Transverse colon (tissue), 4 donors: Measurements from ENCODE around the gene TTC16. TPM values are rescaled to one million over a fixed set of nuclear protein-coding genes. Genes with fewer than 3 reads are reported as not detected.

ENCODE experiments used
- DNase-seq: peaks from one replicate; pipeline ENCODE4 v3.0.0-alpha.2; 2019
- H3K27ac ChIP-seq, 4 donors: fragments of 200-600 bp; sonication (generic); 2 replicates each; pipeline ENCODE4 v1.5.1; 2016 to 2018; ENCODE audit warnings: inconsistent platforms in 4 of 4
- H3K27me3 ChIP-seq: fragments of 200-600 bp; sonication (generic); 2 replicates; pipeline ENCODE4 v1.5.1; 2017; ENCODE audit warnings: inconsistent platforms
- H3K36me3 ChIP-seq, 4 donors: fragments of 200-600 bp; sonication (generic); 2 replicates each; pipeline ENCODE4 v1.5.1; 2017 to 2019; ENCODE audit warnings: inconsistent platforms in 4 of 4
- H3K4me1 ChIP-seq, 4 donors: fragments of 200-600 bp; sonication (generic); 2 replicates each; pipeline ENCODE4 v1.5.1; 2017 to 2020; ENCODE audit warnings: inconsistent platforms in 4 of 4
- H3K4me3 ChIP-seq, 4 donors: fragments of 200-600 bp; sonication (generic); 1 replicate in 1 of 4; 2 replicates in 3 of 4; pipeline versions ENCODE4 v1.5.1 to v1.6.1; 2017 to 2019; ENCODE audit warnings: inconsistent platforms in 4 of 4
- H3K9me3 ChIP-seq, 2 donors: fragments of 200-600 bp; sonication (generic); 2 replicates each; pipeline ENCODE4 v1.5.1; 2017 to 2019; ENCODE audit warnings: inconsistent platforms in 2 of 2
- CTCF ChIP-seq, 5 experiments: fragments of 200-600 bp in 3 of 5; fragments of 450-650 bp in 2 of 5; sonication (generic) in 3 of 5; IDR thresholded peaks; 1 replicate in 2 of 5; 2 replicates in 3 of 5; pipeline ENCODE4 v1.5.1; 2016 to 2017; ENCODE audit warnings: antibody characterized with exemption in 5 of 5, inconsistent platforms in 3 of 5, mild to moderate bottlenecking in 2 of 5, moderate library complexity in 1 of 5
- EP300 ChIP-seq: sonication (generic); formaldehyde crosslinking; IDR thresholded peaks from one replicate; pipeline ENCODE4 v1.6.1; 2017; ENCODE audit warnings: antibody characterized with exemption, low read depth
- POLR2A ChIP-seq: fragments of 450-650 bp; IDR thresholded peaks from one replicate; pipeline ENCODE4 v1.6.1; 2016; ENCODE audit warnings: antibody characterized with exemption, mild to moderate bottlenecking, moderate library complexity
- POLR2AphosphoS5 ChIP-seq, 3 donors: sonication (generic); formaldehyde crosslinking; IDR thresholded peaks; one replicate each; pipeline ENCODE4 v1.6.1; 2016; ENCODE audit warnings: antibody characterized with exemption in 3 of 3
- WGBS, 2 donors: methylation state at CpG; one replicate each; pipeline ENCODE4 v1.1.5; 2018; ENCODE audit warnings: low coverage in 1 of 2; 5-methylcytosine and 5-hydroxymethylcytosine counted together
- in situ Hi-C, 4 donors: fragments of 200-750 bp; cut with MboI; loops; one replicate each; pipeline versions ENCODE4 v1.15.0 to v1.15.1; 2017; ENCODE audit warnings: low sequenced_read_pairs in 3 of 4, low pct_ligation_motif_present in 1 of 4, low pct_unique_long_range_greater_than_20kb in 1 of 4
- intact Hi-C: fragments of 100-400 bp; cut with DNase I; formaldehyde crosslinking; loops from one replicate; pipeline ENCODE4 v1.15.1; 2023; ENCODE audit warnings: low total_unique reads
- total RNA-seq, 4 donors: library from RNA; depleted of rRNA; stranded (reverse); fragments of >200 nt; gene quantifications; one replicate each; pipeline ENCODE4 v1.1.0, GENCODE V29; 2016

TTC16 gene
- total RNA-seq, 4 donors from 2014 or later: not detected

DNA sequence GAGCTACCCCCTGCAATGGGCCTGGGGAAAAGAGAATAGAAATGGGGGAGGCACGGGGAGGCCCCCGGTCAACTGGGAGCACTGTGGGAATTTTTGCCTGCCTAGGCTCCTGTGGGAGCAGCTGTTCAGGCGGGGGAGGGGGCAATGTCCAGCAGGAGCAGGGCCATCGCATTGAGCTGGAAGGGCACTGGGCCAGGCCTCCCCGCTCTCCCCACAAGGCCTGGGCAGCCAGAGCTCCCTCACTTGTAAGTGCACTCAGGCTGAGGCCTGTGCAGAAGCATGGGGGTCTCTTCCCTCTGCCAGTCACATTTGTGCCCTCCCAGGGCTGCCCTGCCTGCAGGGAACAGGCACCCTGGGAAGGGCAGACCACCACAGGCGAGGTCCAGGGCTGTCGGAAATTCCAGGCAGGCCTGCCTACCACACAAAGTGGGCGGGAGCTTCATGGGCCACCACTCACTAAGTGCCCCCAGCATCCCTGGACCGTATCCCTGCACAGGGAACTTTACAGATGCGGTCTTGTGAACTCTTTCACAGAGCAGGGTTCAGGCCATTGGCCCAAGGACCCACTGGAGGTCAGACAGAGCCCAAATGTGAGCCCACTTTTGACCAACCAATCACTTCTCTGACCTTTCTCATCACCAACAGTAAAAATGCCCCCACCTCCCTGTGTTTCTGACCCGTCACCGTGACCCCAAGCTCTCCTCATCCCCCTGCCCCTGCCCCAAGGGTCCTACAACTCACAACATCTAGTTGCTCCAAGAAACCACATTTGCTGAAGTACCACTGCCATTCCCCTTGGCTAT is 10.1 kb upstream of the TTC16 start:
- H3K4me3 ChIP-seq: no peak overlapping the region
- DNase-seq: no peak
- in situ Hi-C loops (no loop called here), intact Hi-C loops (no loop called here)
- H3K36me3 ChIP-seq: no peaks in the 10 kb centered on the region
- TF ChIP-seq POLR2AphosphoS5 (IDR thresholded peaks at IDR 0.05): no peak
- TF ChIP-seq CTCF (IDR thresholded peaks at IDR 0.05): no peak
- TF ChIP-seq EP300: no peak
- no peak for TF ChIP-seq POLR2A
- 86% methylated on average over 12 of the region's 12 CpGs; no CpG with 5 or more reads in 1 of the 2 donors for WGBS, 2 donors
- H3K27me3 ChIP-seq: no peaks in the 10 kb centered on the region
- no peak overlapping the region for H3K27ac ChIP-seq
- H3K9me3 ChIP-seq: no peaks in the 10 kb centered on the region
- peaks cover 0 to 8% (median 3%) of the 10 kb centered on the region in 4 donors for H3K4me1 ChIP-seq

- in situ Hi-C loops: no loop called here
- no peak for DNase-seq
These were observed 9.0 kb upstream of the TTC16 start, which contains the start of gene CFAP157 for GRCh38 chr9:127706836-127707241. CFAP157 (plus strand) TSS chr9:127706988; CDS start chr9:127707032, 44 bp downstream.

DNA sequence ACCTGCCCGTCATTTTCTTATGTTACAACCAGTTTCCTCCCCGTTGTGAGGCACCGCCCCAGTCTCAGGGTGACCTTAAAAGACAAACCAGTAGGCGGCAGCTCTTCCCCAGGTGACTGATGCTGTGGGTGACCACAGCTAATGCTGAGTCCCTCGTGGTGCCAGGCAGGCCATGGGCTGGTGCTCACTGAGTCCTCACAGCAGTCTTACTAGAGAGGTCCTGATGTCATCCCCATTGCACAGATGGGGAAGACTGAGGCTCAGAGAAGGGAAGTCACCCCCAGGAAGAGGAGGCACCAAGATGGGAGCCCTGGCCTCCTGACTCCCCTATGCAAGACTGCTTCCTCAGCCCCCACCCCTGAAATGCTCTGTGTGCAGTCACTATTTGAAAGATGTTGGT is 8.1 kb upstream of the TTC16 start:
- Histone ChIP-seq H3K4me1 (peaks cover 0 to 8% (median 3%) of the 10 kb centered on the region in 4 donors), H3K27ac (no peak overlapping the region), H3K4me3 (no peak overlapping the region), H3K27me3 (no peaks in the 10 kb centered on the region), H3K36me3 (no peaks in the 10 kb centered on the region), H3K9me3 (no peaks in the 10 kb centered on the region)
- TF ChIP-seq POLR2AphosphoS5 (IDR thresholded peaks at IDR 0.05) (no peak), CTCF (IDR thresholded peaks at IDR 0.05) (peak in 2 of 5 experiments; percentile 11 to 29), POLR2A (no peak)
- intact Hi-C loops: no loop called here
- in situ Hi-C loops: no loop called here
- peak; percentile 34 for DNase-seq
- WGBS, 2 donors: 34% methylated on average over 5 of the region's 5 CpGs; no CpG with 5 or more reads in 1 of the 2 donors

More at GRCh38 chr9:127706836-127707241, 9.0 kb upstream of the TTC16 start, which contains the start of gene CFAP157:
- TF ChIP-seq POLR2AphosphoS5 (IDR thresholded peaks at IDR 0.05) (no peak), CTCF (IDR thresholded peaks at IDR 0.05) (no peak), POLR2A (no peak), EP300 (no peak)
- WGBS, 2 donors: 56% methylated on average over 11 of the region's 11 CpGs; no CpG with 5 or more reads in 1 of the 2 donors
- intact Hi-C loops: no loop called here
- no peaks in the 10 kb centered on the region for H3K27me3 ChIP-seq
- no peak within 1 kb of the TSS for H3K4me3 ChIP-seq
- peaks cover 0 to 8% (median 3%) of the 10 kb centered on the region in 4 donors for H3K4me1 ChIP-seq
- H3K9me3 ChIP-seq: no peaks in the 10 kb centered on the region
- no peaks in the 10 kb centered on the region for H3K36me3 ChIP-seq
- no peak within 1 kb of the TSS for H3K27ac ChIP-seq

DNA sequence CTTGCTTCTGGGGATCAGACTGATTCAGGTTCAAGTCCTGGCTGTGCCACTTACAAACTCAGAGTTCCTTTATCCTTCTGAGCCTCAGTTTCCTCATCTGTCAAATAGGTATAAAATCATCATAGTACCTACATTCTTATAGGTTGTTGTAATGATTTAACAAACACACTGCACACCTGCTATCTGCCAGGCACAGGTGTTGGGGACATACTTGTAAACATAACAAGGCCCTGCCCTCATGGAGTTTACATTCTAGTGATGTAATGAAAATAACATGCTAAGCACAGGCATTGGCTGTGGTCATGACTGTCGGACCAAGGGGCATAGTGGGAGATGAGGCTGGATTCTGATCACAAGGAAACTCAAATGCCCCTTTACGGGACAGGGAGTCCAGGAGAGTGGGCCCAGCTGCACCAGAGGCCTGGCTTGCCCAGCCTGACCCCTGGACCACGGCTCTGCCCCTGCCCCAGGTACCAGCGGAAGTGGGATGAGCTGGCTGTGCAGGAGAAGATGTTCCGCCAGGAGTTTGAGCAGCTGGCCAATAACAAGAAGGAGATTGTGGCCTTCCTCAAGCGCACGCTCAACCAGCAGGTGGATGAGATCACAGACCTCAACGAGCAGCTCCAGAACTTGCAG is 6.8 kb upstream of the TTC16 start:
- Histone ChIP-seq H3K27me3 (no peaks in the 10 kb centered on the region), H3K27ac (no peak overlapping the region), H3K36me3 (no peaks in the 10 kb centered on the region), H3K9me3 (no peaks in the 10 kb centered on the region), H3K4me1 (peaks cover 0 to 8% (median 3%) of the 10 kb centered on the region in 4 donors), H3K4me3 (no peak overlapping the region)
- DNase-seq: no peak
- intact Hi-C loops (no loop called here), in situ Hi-C loops (no loop called here)
- TF ChIP-seq POLR2AphosphoS5 (IDR thresholded peaks at IDR 0.05) (no peak), EP300 (no peak), CTCF (IDR thresholded peaks at IDR 0.05) (no peak), POLR2A (no peak)
- WGBS, 2 donors: 88% methylated on average over 8 of the region's 8 CpGs; no CpG with 5 or more reads in 1 of the 2 donors
